Measurements from ENCODE around the gene CHD6. TPM values are rescaled to one million over a fixed set of nuclear protein-coding genes. Genes with fewer than 3 reads are reported as not detected.

Gene CHD6
- total and polyA plus RNA-seq, 3 experiments from 2014 or later: 24.6 to 59.5 (median 25.3) TPM

DNA sequence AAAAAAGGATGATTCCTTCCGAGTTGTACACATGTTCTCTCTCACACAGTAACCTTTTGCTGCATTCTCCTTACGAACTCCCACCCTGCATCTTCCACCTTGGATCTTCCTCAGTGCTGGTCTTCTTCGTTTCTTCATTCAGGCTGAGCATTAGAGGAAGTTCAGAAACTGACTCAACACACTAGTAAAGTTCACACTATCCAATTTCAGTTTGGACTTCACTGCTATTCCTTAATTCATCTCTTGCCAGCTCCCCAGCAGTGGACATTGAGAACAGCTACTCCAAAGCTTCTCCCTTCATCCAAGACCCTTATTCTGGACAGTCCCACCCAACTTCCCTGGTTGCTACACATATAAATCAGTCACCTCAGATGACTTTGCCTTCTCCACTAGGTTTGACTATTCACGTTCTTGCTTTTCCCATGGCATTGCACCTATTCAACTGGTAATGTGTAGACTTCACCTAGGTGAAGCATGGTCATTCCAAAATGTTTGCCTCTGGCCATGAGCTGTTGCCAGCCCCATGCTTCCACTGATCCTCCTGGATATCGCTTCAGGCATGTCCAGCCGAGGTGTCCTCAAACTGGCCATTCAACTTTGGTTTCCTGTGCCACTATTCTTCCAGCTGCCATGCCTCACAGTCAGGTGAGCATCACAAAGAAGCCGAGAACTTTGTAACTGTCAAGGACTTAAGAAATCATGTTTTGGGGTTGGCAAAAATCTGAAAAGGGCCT lies 147.6 kb downstream of the CHD6 start:
- H3K4me3 ChIP-seq (ENCODE audit: low read length): no peak overlapping the region
- ChIA-PET POLR2A (no interaction called here), CTCF (no interaction called here)
- H3K27ac ChIP-seq (ENCODE audit: low read depth, low read length): no peak overlapping the region
- H3K27ac Mint-ChIP-seq: no peak overlapping the region
- H3K27me3 Mint-ChIP-seq: no peaks in the 10 kb centered on the region
- H3K9me3 Mint-ChIP-seq: no peaks in the 10 kb centered on the region
- H3K36me3 Mint-ChIP-seq: peaks cover 27 to 88% (median 44%) of the 10 kb centered on the region in 3 donors
- no peaks in the 10 kb centered on the region for H3K27me3 ChIP-seq (ENCODE audit: insufficient read depth, low read length, poor library complexity, severe bottlenecking)
- H3K9me3 ChIP-seq (ENCODE audit: low read length): no peaks in the 10 kb centered on the region
- DNase-seq: no peak
- peaks cover 30% of the 10 kb centered on the region for H3K36me3 ChIP-seq (ENCODE audit: insufficient read depth, low read length)
- no peaks in the 10 kb centered on the region for H3K4me1 Mint-ChIP-seq
- no peak overlapping the region for H3K4me3 Mint-ChIP-seq
- H3K4me1 ChIP-seq (ENCODE audit: insufficient read depth, low read length): no peaks in the 10 kb centered on the region

DNA sequence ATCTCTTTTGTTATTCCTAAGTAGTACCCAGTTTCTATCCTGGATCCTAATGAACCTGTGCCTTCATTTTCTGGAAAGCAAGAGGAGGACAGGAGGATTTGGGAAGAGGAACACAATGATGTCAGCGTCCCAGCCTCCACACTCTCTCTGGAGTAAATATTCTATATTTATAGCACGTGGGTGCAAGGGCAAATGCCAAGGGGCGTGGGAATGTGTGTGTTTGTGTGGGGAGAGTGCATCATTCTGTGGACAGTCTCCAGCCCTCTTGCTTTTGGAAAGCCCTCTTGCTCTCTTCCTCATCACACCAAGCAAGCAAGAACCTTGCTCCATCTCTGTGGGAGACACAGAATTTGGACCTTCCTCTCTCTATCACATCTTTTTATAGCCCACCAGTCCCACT lies 148.3 kb downstream of the CHD6 start:
- no peak overlapping the region for H3K4me3 ChIP-seq (ENCODE audit: low read length)
- H3K27ac ChIP-seq (ENCODE audit: low read depth, low read length): no peak overlapping the region
- H3K36me3 Mint-ChIP-seq: peaks cover 33 to 88% (median 47%) of the 10 kb centered on the region in 3 donors
- DNase-seq: no peak
- ChIA-PET POLR2A (no interaction called here), CTCF (no interaction called here)
- H3K4me1 Mint-ChIP-seq: no peaks in the 10 kb centered on the region
- no peaks in the 10 kb centered on the region for H3K9me3 ChIP-seq (ENCODE audit: low read length)
- no peak overlapping the region for H3K4me3 Mint-ChIP-seq
- H3K9me3 Mint-ChIP-seq: peaks cover 0 to 4% (median 0%) of the 10 kb centered on the region in 5 donors
- no peak overlapping the region for H3K27ac Mint-ChIP-seq
- no peaks in the 10 kb centered on the region for H3K27me3 Mint-ChIP-seq
- H3K36me3 ChIP-seq (ENCODE audit: insufficient read depth, low read length): peaks cover 30% of the 10 kb centered on the region
- no peaks in the 10 kb centered on the region for H3K27me3 ChIP-seq (ENCODE audit: insufficient read depth, low read length, poor library complexity, severe bottlenecking)
- H3K4me1 ChIP-seq (ENCODE audit: insufficient read depth, low read length): no peaks in the 10 kb centered on the region

DNA sequence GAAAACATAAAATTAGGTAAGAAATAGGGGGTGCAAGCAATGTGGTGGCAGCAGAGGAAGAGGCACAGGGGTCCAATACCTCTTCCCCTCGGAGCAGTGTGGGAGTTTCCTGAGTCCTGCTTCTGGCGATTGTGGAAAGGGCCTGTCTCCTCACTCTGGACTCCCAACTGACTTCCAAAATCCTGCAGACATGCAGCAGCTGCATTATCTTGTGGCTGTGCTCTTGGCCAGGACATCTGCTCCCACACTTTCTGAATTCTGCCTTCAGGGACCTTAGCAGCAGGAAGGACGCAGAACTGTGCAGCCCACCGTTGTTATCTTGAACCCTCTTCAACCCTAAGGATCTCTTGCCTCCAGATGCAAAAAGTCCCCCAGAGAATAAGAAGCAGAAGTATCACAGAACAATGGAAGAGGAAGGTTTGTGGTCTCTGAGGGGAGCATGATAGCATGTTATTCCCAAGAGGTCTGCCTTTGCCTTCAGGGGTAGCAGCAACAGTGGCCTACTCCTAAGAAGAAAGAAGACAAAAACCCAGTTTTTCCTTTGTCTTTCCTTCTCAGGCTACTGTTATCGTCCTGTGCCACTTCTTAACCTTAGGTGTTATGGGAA lies 149.1 kb downstream of the CHD6 start:
- no peaks in the 10 kb centered on the region for H3K4me1 Mint-ChIP-seq
- no peak overlapping the region for H3K27ac ChIP-seq (ENCODE audit: low read depth, low read length)
- H3K27me3 ChIP-seq (ENCODE audit: insufficient read depth, low read length, poor library complexity, severe bottlenecking): no peaks in the 10 kb centered on the region
- peak overlapping the region in 2 of 8 donors; percentile 41 to 72 for H3K27ac Mint-ChIP-seq
- H3K9me3 Mint-ChIP-seq: peaks cover 0 to 4% (median 0%) of the 10 kb centered on the region in 5 donors
- H3K36me3 Mint-ChIP-seq: peaks cover 41 to 90% (median 43%) of the 10 kb centered on the region in 3 donors
- H3K27me3 Mint-ChIP-seq: no peaks in the 10 kb centered on the region
- no peaks in the 10 kb centered on the region for H3K9me3 ChIP-seq (ENCODE audit: low read length)
- no peak overlapping the region for H3K4me3 ChIP-seq (ENCODE audit: low read length)
- H3K4me1 ChIP-seq (ENCODE audit: insufficient read depth, low read length): no peaks in the 10 kb centered on the region
- peaks cover 27% of the 10 kb centered on the region for H3K36me3 ChIP-seq (ENCODE audit: insufficient read depth, low read length)
- ChIA-PET CTCF (no interaction called here), POLR2A (no interaction called here)
- no peak for DNase-seq
- peak overlapping the region in 1 of 7 donors; percentile 78 for H3K4me3 Mint-ChIP-seq

DNA sequence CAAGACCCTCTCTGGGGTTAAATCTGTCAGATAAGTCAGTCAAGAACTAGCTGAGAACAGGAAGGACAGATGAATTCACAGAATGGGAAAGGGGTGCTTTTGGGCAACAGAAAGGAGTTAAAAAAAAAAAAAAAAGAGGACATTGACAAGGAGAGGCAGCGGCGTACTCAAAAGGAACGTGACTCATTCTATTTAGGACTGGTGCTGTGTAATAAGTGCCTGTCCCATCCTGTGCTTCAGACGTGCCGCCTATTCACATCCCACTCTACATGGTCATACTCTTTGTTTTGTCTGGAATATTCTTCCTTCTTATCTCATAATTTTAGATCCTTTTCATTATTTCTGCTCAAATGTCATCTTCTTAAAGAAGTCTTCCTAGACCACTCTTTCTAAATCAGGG lies 150.5 kb downstream of the CHD6 start:
- peaks cover 42 to 85% (median 43%) of the 10 kb centered on the region in 3 donors for H3K36me3 Mint-ChIP-seq
- Histone ChIP-seq H3K9me3 (ENCODE audit: low read length) (no peaks in the 10 kb centered on the region), H3K4me3 (ENCODE audit: low read length) (no peak overlapping the region), H3K27me3 (ENCODE audit: insufficient read depth, low read length, poor library complexity, severe bottlenecking) (no peaks in the 10 kb centered on the region), H3K4me1 (ENCODE audit: insufficient read depth, low read length) (no peaks in the 10 kb centered on the region), H3K36me3 (ENCODE audit: insufficient read depth, low read length) (peaks cover 24% of the 10 kb centered on the region), H3K27ac (ENCODE audit: low read depth, low read length) (no peak overlapping the region)
- H3K4me3 Mint-ChIP-seq: no peak overlapping the region
- H3K9me3 Mint-ChIP-seq: peaks cover 0 to 4% (median 0%) of the 10 kb centered on the region in 5 donors
- CTCF ChIA-PET: no interaction called here
- no peaks in the 10 kb centered on the region for H3K27me3 Mint-ChIP-seq
- DNase-seq: no peak
- H3K27ac Mint-ChIP-seq: no peak overlapping the region
- no peaks in the 10 kb centered on the region for H3K4me1 Mint-ChIP-seq
- POLR2A ChIA-PET: no interaction called here

DNA sequence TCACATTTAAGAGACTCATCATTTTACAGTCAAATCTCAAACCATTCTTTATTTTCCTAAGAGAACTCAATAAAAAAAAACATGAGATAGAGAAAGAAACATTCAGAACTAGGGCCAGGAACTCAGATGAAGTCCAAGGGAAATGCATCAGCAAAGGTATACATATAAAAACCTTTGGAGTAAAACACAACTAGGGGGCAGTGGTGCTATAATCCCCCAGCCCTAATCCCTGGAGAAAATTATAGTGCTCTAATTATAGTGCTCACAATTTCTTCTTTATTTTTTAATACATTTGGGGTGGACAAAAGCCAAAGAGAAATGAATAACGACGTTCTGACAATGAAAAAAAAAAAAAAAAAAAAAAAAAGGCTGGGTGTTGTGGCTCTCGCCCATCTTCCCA lies 151.0 kb downstream of the CHD6 start:
- H3K27ac Mint-ChIP-seq: peak overlapping the region in 1 of 8 donors; percentile 26
- no peaks in the 10 kb centered on the region for H3K27me3 Mint-ChIP-seq
- ChIA-PET CTCF (no interaction called here), POLR2A (no interaction called here)
- H3K4me1 ChIP-seq (ENCODE audit: insufficient read depth, low read length): no peaks in the 10 kb centered on the region
- no peaks in the 10 kb centered on the region for H3K4me1 Mint-ChIP-seq
- H3K4me3 Mint-ChIP-seq: no peak overlapping the region
- DNase-seq: no peak
- peaks cover 24% of the 10 kb centered on the region for H3K36me3 ChIP-seq (ENCODE audit: insufficient read depth, low read length)
- H3K36me3 Mint-ChIP-seq: peaks cover 40 to 84% (median 43%) of the 10 kb centered on the region in 3 donors
- H3K27me3 ChIP-seq (ENCODE audit: insufficient read depth, low read length, poor library complexity, severe bottlenecking): no peaks in the 10 kb centered on the region
- H3K4me3 ChIP-seq (ENCODE audit: low read length): no peak overlapping the region
- H3K9me3 Mint-ChIP-seq: peaks cover 0 to 4% (median 0%) of the 10 kb centered on the region in 5 donors
- no peak overlapping the region for H3K27ac ChIP-seq (ENCODE audit: low read depth, low read length)
- no peaks in the 10 kb centered on the region for H3K9me3 ChIP-seq (ENCODE audit: low read length)

GRCh38 chr20:41463567-41463966 lies 154.6 kb downstream of the CHD6 start:
- POLR2A ChIA-PET: no interaction called here
- Mint-ChIP-seq H3K36me3 (peaks cover 34 to 71% (median 52%) of the 10 kb centered on the region in 3 donors), H3K27me3 (no peaks in the 10 kb centered on the region), H3K9me3 (peaks cover 0 to 4% (median 0%) of the 10 kb centered on the region in 5 donors), H3K27ac (peak overlapping the region in 1 of 8 donors; percentile 37), H3K4me3 (no peak overlapping the region), H3K4me1 (no peaks in the 10 kb centered on the region)
- H3K9me3 ChIP-seq (ENCODE audit: low read length): no peaks in the 10 kb centered on the region
- peaks cover 7% of the 10 kb centered on the region for H3K36me3 ChIP-seq (ENCODE audit: insufficient read depth, low read length)
- no peaks in the 10 kb centered on the region for H3K4me1 ChIP-seq (ENCODE audit: insufficient read depth, low read length)
- no peak overlapping the region for H3K4me3 ChIP-seq (ENCODE audit: low read length)
- CTCF ChIA-PET: no interaction called here
- no peak overlapping the region for H3K27ac ChIP-seq (ENCODE audit: low read depth, low read length)
- DNase-seq: no peak
- no peaks in the 10 kb centered on the region for H3K27me3 ChIP-seq (ENCODE audit: insufficient read depth, low read length, poor library complexity, severe bottlenecking)

- Mint-ChIP-seq H3K27ac (no peak overlapping the region), H3K36me3 (peaks cover 29 to 70% (median 43%) of the 10 kb centered on the region in 3 donors), H3K9me3 (peaks cover 0 to 4% (median 0%) of the 10 kb centered on the region in 5 donors), H3K4me3 (no peak overlapping the region), H3K4me1 (no peaks in the 10 kb centered on the region), H3K27me3 (no peaks in the 10 kb centered on the region)
- CTCF ChIA-PET: no interaction called here
- POLR2A ChIA-PET: no interaction called here
- DNase-seq: no peak
- H3K4me3 ChIP-seq (ENCODE audit: low read length): no peak overlapping the region
- no peak overlapping the region for H3K27ac ChIP-seq (ENCODE audit: low read depth, low read length)
- H3K9me3 ChIP-seq (ENCODE audit: low read length): no peaks in the 10 kb centered on the region
- no peaks in the 10 kb centered on the region for H3K27me3 ChIP-seq (ENCODE audit: insufficient read depth, low read length, poor library complexity, severe bottlenecking)
- peaks cover 8% of the 10 kb centered on the region for H3K36me3 ChIP-seq (ENCODE audit: insufficient read depth, low read length)
- no peaks in the 10 kb centered on the region for H3K4me1 ChIP-seq (ENCODE audit: insufficient read depth, low read length)
Measured at GRCh38 chr20:41462372-41463161, 155.6 kb downstream of the CHD6 start.

DNA sequence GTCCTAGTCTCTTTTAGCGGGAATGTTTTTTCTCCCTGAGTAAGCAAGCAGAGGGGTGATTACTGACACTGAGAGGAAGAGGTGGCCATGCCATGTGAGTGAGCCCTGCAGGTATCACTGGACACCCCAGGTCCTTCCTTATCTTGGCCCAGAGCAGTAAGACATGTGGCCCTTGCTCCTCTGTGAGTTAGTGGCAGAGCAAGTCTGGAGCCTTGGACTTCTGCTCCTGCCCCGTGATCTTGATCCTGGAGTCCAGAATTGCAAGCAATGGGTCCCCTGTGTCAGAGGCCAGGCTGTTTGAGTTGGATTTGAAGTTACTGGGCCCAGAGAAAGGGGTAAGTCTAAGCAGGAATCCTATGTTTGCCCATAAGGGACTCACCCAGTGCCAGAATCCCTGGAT lies 159.4 kb downstream of the CHD6 start:
- no peaks in the 10 kb centered on the region for H3K4me1 Mint-ChIP-seq
- CTCF ChIA-PET: no interaction called here

More for the DNA sequence above, 159.4 kb downstream of the CHD6 start:
- H3K9me3 Mint-ChIP-seq: no peaks in the 10 kb centered on the region
- no peaks in the 10 kb centered on the region for H3K27me3 Mint-ChIP-seq
- no peaks in the 10 kb centered on the region for H3K4me1 ChIP-seq (ENCODE audit: insufficient read depth, low read length)
- no peak overlapping the region for H3K27ac ChIP-seq (ENCODE audit: low read depth, low read length)
- H3K36me3 ChIP-seq (ENCODE audit: insufficient read depth, low read length): peaks cover 37% of the 10 kb centered on the region
- H3K4me3 Mint-ChIP-seq: no peak overlapping the region
- peak overlapping the region in 2 of 8 donors; percentile 42 to 83 for H3K27ac Mint-ChIP-seq
- H3K36me3 Mint-ChIP-seq: peaks cover 22 to 74% (median 31%) of the 10 kb centered on the region in 3 donors
- H3K9me3 ChIP-seq (ENCODE audit: low read length): no peaks in the 10 kb centered on the region
- H3K4me3 ChIP-seq (ENCODE audit: low read length): no peak overlapping the region
- POLR2A ChIA-PET: no interaction called here
- no peak for DNase-seq
- no peaks in the 10 kb centered on the region for H3K27me3 ChIP-seq (ENCODE audit: insufficient read depth, low read length, poor library complexity, severe bottlenecking)
